GM23248 (cell line): ENCODE results near the gene CBLN1.

Experiments
- EZH2 ChIP-seq: fragments of 200-600 bp; sonication (generic); IDR thresholded peaks from 2 replicates; pipeline ENCODE4 v1.6.1; 2018; ENCODE audit warnings: antibody characterized with exemption, mild to moderate bottlenecking; ENCODE audit not compliant: insufficient read depth, poor library complexity, severe bottlenecking
- EZH2phosphoT487 ChIP-seq: fragments of 200-600 bp; sonication (generic); IDR thresholded peaks from 2 replicates; pipeline ENCODE4 v1.6.1; 2018; ENCODE audit warnings: antibody characterized with exemption, moderate library complexity, mild to moderate bottlenecking, low read depth; ENCODE audit not compliant: insufficient read depth

DNA sequence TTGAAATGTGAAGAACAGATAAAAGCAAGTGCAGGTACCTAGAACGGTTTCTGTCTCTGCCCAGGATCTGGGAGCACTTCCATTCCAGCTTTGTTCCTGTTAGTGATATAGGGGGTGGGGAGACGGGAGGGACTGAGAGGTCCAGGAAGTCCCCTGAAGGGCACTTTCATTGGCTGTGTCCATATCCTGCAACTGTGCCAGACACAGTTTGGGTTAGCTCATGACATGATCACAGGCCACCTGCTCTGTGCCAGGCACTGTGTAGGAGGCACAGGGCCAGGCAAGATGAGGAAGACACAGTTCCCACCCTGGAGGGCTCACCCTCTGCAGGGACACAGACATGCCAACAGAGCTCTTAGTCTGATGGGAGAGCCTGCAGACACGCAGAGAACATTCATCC, 7.9 kb downstream of the CBLN1 start:
- TF ChIP-seq EZH2phosphoT487 (no peak), EZH2 (no peak)
